Epithelial cell of proximal tubule (primary cell): ENCODE results near the gene CTNNAL1. TPM values are rescaled to one million over a fixed set of nuclear protein-coding genes. Genes with fewer than 3 reads are reported as not detected.

Source experiments
- DNase-seq: peaks from one replicate; pipeline ENCODE4 v3.0.0-alpha.2; 2011; ENCODE audit warnings: low read depth
- H3K4me3 ChIP-seq: 2 replicates; pipeline ENCODE4 v1.5.1; 2011; ENCODE audit warnings: low read depth, mild to moderate bottlenecking, low read length
- CTCF ChIP-seq: conservative IDR thresholded peaks from 2 replicates; pipeline ENCODE4 v1.5.1; 2012; ENCODE audit warnings: low read depth, mild to moderate bottlenecking, low read length
- total RNA-seq: library from RNA; depleted of rRNA; stranded (reverse); fragments of >200 nt; gene quantifications from 2 replicates; pipeline ENCODE4 v1.2.3, GENCODE V29; 2015

The CTNNAL1 gene
- total RNA-seq, 1 donor from 2014 or later = 182 TPM

- no peak for TF ChIP-seq CTCF
- H3K4me3 ChIP-seq = no peak overlapping the region
- no peak for DNase-seq
These were observed 56.7 kb downstream of the CTNNAL1 start for GRCh38 chr9:108956631-108957026.

- no peak for DNase-seq
- no peak for TF ChIP-seq CTCF
- H3K4me3 ChIP-seq = no peak overlapping the region
These were observed 57.2 kb downstream of the CTNNAL1 start for GRCh38 chr9:108956022-108956630.

- TF ChIP-seq CTCF = peak; percentile 66
- DNase-seq = no peak
- no peak overlapping the region for H3K4me3 ChIP-seq
These were observed 59.2 kb downstream of the CTNNAL1 start for GRCh38 chr9:108953983-108954574.

- no peak for TF ChIP-seq CTCF
- DNase-seq = no peak
- no peak overlapping the region for H3K4me3 ChIP-seq
These were observed 61.7 kb downstream of the CTNNAL1 start for GRCh38 chr9:108951578-108951977.

- H3K4me3 ChIP-seq = no peak overlapping the region
- no peak for DNase-seq
- no peak for TF ChIP-seq CTCF
These were observed 63.1 kb downstream of the CTNNAL1 start for GRCh38 chr9:108950168-108950567.

- DNase-seq = no peak
- TF ChIP-seq CTCF = no peak
These were observed 73.3 kb downstream of the CTNNAL1 start for GRCh38 chr9:108939975-108940374.

GRCh38 chr9:108937561-108938305 is 75.6 kb downstream of the CTNNAL1 start:
- DNase-seq = no peak
- no peak overlapping the region for H3K4me3 ChIP-seq
- TF ChIP-seq CTCF = no peak

More at GRCh38 chr9:108939975-108940374, 73.3 kb downstream of the CTNNAL1 start:
- H3K4me3 ChIP-seq = no peak overlapping the region
